Mammary epithelial cell (primary cell): ENCODE data around the gene TCF21.

Source experiments
- EZH2 ChIP-seq: IDR thresholded peaks from 2 replicates; pipeline ENCODE4 v1.6.1; 2012; ENCODE audit warnings: low read length, inconsistent platforms, borderline replicate concordance
- TF ChIP-seq, protein P1 (sequence below), 2 donors: IDR thresholded peaks in 1 of 2; conservative IDR thresholded peaks in 1 of 2; 2 replicates each; pipeline ENCODE4 v1.5.1; 2011 to 2012; ENCODE audit warnings: inconsistent platforms in 2 of 2, low read length in 2 of 2, mild to moderate bottlenecking in 2 of 2, control low read depth in 1 of 2, low read depth in 1 of 2; ENCODE audit not compliant: insufficient read depth in 1 of 2; ENCODE audit errors: extremely low read depth in 1 of 2

- TF ChIP-seq, protein P1, sequence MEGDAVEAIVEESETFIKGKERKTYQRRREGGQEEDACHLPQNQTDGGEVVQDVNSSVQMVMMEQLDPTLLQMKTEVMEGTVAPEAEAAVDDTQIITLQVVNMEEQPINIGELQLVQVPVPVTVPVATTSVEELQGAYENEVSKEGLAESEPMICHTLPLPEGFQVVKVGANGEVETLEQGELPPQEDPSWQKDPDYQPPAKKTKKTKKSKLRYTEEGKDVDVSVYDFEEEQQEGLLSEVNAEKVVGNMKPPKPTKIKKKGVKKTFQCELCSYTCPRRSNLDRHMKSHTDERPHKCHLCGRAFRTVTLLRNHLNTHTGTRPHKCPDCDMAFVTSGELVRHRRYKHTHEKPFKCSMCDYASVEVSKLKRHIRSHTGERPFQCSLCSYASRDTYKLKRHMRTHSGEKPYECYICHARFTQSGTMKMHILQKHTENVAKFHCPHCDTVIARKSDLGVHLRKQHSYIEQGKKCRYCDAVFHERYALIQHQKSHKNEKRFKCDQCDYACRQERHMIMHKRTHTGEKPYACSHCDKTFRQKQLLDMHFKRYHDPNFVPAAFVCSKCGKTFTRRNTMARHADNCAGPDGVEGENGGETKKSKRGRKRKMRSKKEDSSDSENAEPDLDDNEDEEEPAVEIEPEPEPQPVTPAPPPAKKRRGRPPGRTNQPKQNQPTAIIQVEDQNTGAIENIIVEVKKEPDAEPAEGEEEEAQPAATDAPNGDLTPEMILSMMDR (conservative IDR thresholded peaks at IDR 0.05 in 1 of 2, IDR thresholded peaks at IDR 0.05 in 1 of 2; ENCODE audit: extremely low read depth in 1 of 2, insufficient read depth in 1 of 2, low read depth in 1 of 2, low read length in 2 of 2) = peak; percentile 88 to 91
- no peak for TF ChIP-seq EZH2
Measured at GRCh38 chr6:133921249-133921859, 32.4 kb downstream of the TCF21 start.
